Right hindlimb (tissue), 1 donor: ENCODE results near the gene PACRG.

Source experiments
- DNase-seq: peaks from one replicate; pipeline ENCODE4 v3.0.0-alpha.2; 2018

PACRG gene

DNA sequence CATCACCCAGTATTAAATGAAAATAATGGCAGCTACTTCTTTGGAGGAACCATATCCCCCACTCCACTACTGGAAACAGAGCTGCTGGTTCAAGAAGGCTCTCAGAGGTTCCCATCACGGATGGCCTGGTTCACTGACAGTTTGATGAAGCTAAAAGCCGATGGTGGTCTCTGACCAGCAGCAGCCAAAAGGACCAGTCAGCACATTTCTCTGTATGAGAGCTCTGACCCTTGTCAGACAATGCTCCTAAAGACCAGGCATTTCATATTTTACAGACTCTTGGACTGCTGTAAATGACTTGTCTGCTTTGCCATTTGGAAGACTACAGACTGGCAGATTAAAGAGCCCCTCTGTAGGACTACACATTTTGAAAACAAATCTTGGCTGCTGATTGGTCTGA is 16.8 kb upstream of the PACRG start:
- no peak for DNase-seq

DNA sequence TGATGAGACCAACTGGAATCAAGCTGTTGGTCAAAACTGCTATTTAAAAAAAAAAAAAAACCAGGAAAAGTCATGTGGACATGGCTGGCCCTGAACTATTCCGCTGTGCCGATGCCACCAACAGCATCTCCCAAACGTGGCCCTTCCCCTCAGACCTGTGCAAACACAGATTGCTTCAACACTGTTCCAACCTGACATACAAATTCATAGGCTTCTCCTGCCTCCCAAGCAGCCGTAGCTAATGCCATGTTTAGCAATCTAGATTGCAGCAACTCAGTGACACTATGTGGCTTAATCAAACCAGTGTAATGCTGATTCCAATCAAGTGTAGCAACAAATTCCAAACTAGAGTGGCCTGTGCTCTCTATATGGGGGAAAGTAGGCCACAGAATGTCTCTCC is 16.4 kb upstream of the PACRG start:
- no peak for DNase-seq

DNA sequence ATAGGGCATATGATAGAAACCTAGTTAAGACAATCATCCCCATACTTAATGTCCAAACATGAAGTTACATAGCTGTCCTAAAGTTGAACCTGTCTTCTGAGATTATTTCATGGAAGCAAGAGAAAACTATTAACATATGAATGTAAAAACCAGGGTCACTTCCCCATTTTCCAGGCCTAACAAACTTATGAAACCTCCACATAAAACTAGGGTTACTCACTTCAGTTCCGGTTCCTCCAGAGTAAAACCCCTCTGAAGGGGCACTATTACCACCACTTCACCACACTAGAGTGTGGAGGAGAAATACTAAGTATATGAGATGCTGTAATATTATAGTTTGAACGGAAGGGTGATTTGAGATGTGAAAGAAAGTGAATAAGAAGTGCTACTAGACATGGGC is 15.1 kb upstream of the PACRG start:
- no peak for DNase-seq

DNA sequence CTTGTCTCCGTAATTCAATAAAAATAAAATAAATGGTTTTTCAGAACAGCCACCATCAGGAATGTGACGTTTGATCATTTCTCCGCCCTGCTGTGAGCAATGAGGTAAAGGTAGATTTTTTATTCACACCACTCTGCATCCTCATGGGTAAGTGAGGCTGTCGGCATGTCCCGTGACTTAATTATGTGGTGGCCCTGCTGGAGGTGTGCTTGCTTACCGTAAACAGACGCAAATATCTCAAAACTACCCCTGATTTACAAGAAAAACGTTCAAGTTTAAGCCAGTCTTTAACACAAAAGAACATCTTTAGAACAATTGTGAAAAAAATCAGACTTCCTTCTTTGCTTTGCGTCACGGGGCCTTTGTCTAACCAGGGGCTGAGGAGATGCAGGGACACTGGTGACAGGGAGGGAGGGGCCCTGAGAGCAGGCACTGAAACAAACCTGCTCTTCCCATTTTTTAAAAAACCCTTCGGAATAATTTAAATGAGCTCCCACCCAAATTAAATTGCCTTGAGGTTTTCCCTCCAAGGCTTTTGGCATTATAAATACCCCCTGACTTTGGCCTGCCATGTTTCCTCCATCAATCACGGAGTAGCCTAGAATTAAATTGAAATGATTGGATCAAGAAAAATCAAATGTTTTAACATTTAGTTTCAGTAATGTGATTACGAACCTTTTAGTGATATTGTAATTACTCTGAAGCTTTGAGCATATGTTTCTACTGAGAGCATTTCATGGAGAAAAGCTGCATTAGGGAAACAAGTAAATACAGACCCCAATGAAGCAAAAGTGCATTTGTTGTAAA is 13.6 kb upstream of the PACRG start:
- DNase-seq = no peak

DNA sequence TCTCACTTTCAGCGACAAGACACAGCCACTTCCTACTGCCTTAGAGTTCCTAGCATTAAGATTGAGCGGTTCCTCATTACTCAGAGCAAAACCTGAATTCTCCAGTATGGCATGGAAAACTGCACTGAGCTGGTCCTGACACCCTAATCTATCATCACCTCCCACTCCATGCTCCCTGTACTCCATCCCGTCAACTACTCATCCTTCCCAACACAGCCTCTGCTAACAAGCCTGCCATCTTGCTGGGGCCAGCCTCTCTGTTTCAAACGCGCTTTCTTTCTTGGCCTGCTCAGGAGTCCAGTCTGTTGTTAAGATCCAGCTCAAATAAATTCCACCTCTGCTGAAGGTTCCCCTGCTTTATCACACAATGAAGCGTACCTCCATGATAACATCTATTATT is 12.2 kb upstream of the PACRG start:
- DNase-seq = no peak

DNA sequence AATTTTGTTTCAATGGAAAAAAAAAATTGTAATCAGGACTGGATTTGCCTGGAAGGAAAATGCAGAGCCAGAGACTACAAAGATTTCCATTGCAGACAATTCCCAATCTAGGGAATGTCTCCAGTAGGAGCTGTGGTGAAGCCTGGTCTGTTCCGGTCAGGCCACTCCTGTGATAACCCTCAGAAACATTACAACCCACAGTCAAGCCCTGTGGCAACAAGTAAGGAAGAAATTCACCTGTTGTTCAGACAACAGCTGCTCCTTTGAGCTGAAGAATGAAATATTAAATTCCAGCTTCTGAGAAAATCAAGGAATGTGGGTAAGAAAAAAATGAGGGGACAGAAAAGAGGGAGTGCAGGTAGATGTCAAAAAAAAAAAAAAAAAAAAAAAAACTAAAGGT is 8.2 kb upstream of the PACRG start:
- DNase-seq = no peak

DNA sequence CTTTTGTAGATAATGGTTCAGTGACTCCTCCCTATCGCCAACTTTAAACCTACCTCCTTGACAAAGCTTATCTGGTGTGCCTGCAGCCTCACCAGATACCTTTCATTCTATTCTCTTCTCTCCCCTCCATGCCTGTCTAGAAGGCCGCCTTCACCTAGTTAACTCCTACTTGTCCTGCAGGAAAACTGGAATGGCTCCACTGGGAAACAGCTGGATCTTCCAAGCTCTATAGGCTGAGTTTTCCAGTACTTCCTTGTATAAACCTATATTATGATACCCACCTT is 6.4 kb upstream of the PACRG start:
- DNase-seq = no peak

DNA sequence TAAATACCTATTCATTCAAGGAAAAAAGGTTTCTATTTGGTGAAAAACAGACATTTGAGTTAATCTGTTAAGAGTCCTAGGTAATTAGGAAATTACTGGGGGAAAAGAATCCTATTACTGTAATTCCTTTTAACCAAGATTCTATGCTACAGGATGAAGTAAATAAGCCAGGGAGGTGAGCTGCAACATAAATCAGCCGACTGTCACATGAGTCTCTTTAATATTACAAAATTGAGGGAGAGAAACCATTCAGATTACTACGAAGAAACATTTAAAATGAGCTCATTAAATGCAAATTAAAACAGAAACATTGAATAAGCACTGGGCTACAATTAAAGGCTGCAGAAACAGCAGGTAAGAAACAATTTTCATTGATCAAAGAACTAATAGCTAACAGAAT is 5.5 kb upstream of the PACRG start:
- DNase-seq = no peak

DNA sequence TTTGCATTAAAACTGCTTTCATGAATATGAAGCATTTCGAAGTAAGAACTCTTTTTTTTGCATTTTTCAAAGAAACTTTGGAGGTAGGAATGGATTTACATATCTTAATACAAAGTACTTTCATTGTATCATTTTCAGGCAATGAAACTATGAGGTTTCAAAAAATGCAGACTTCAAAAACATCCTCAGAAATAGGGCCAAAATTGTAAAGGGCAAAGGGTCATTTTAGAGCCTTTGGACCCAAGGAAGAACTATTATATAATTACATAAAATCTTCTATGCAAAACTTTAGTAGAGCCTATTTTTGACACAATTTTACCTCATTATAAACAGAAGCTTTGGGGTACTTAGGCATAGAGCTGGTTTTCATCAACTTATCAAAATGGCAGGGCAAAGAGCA is 5.1 kb upstream of the PACRG start:
- DNase-seq = no peak

DNA sequence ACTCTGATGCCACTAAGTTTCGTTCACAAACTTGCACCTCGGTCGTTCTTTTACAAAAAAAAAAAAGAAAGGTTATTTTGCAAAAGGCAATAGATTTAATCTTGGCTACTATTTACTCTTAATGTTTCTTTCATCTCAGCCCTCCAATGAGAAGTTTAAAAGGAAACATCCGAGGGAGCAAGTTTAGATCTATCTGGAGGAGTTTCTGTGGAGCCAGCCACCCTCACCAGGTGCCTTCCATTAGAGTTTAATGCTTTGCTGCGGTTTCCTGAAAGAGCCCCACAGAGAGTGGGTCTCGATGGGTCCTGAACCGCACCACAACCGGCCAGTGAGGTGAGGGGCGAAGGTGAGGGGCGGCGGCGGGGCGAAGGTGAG is 840 bp upstream of the PACRG start:
- no peak for DNase-seq

DNA sequence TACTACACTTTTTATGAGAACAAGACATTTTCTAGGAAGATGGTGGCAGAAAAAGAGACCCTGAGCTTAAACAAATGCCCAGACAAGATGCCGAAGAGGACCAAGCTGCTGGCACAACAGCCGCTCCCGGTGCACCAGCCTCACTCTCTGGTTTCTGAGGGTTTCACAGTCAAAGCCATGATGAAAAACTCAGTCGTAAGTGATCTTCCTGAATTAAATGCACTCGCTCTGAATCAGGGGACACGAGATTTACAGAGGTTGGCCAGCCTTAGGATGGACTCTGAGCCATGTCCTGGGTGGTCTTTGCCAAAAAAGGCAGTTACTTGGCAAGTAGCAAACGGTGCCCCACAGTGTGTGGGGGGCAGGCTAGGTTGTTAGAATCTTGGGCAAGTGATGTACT is 423 bp downstream of the PACRG start:
- DNase-seq = no peak

DNA sequence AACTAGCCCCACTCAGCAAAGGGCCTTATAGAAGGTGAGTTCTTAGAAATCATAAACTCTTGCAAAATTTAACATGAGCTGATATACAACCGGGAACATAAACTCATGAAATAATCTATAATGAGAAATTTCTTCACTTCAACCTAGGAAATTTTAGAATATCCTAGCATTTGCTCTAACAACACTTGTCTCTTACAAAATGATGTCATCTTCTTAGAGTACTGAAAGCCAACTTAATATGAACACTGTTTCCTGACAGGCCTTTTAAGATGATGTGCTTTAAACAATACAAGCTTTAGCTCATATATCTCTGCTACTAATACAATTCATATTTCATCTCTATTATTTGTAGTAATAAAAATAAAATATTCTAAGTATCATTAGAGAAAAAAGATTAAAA is 932 bp downstream of the PACRG start:
- no peak for DNase-seq

DNA sequence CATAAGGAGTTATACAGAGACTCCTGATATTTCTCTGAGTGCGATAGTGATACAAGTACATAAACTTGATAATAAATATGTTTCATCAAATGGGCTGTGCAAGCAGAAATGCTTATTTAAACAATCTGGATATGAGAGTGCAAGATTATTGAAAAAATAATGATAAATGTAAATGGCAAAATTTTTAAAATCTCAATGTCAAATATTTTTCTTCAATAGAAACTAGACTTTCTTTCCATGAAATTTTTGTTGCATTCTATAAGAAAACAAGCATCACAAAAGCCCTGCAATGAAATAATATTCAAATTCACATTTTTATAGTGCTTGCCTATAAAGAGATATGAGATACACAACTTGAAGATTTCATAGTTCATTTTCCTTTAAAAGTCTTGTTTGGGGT is 2.7 kb downstream of the PACRG start:
- DNase-seq = no peak

DNA sequence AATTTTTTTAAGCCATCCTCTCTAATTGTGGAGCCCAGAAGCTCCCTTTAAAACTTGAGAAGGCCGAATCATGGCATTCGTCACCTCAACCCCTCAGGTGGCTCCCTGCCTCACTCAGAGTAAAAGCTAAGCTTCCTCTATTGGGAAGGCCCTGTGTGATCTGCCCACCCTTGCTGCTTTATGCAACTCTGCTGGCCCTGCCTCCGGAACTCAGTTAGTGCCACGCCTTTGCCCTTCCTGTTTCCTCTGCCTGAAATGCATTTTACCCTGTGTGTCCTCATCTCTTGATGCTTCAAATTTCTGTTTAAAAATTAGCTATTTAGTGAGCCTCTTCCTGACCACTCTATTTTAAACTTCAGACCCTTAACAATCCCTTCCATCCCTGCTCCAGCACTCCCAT is 5.7 kb downstream of the PACRG start:
- no peak for DNase-seq

DNA sequence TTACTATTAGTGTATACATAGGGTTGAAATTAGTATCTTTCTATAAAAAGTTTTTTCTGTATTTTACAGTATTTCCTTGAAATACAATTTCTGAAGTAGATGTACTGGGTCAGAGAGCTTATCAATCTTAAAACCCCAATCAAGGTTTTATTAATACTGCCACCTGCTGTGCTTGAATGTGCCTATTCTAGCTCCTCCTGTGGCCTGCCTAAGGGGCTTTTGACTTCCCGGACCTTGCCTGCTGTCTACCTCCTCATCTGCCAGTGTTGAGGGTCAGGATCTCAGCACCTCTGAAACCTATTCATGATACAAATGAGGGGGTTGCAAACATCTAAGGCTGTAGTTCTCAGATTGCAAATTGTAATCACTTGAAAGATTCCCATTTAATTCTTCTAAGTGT is 9.2 kb downstream of the PACRG start:
- DNase-seq = no peak

DNA sequence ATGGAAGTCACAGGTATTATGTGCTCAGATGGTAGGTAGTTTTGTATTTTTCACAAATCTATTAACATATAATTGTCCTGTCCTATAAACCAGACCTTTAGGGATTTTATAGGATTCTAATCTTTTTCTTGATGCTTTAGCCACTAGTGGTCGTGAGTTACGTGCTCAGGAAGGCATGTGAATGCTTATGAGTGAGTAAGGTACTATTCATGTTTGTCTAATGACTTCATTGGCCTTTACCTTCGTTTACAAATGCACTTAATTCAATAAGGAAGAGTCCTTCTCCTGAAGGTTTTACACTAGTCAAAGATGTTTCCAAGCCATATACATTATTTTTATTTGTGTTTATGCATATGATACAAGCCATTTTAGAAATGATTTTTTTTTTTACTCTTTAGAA is 23.0 kb downstream of the PACRG start:
- DNase-seq = no peak

DNA sequence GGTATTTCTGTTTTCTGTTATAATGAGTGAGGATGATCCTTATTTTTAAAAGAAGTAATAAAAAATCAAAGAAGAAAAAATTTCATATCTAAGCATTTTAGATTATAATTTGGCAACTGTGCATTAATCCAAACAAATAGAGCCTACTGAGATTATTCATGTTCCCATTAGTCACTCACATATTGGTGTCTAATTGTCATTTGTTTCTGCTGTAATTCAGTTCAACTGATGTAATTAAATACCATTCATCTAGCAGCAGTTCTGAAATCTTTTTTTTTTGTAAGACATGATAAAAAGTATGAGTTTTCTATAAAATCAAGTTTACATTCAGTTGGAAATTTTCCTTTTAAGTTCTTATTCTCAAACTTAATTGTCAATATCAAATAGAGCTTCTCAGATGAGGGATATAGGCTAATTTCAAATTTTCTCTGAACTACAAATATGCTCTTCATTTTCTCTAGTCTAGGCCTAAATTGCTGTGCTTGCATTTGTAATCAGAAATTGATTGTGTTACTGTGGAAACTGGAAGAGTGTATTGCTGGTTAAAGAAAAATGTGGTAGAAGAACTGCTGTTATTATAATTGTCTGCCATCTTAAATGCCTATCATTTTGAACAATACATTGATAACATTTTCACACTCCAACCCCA is 23.6 kb downstream of the PACRG start:
- no peak for DNase-seq

DNA sequence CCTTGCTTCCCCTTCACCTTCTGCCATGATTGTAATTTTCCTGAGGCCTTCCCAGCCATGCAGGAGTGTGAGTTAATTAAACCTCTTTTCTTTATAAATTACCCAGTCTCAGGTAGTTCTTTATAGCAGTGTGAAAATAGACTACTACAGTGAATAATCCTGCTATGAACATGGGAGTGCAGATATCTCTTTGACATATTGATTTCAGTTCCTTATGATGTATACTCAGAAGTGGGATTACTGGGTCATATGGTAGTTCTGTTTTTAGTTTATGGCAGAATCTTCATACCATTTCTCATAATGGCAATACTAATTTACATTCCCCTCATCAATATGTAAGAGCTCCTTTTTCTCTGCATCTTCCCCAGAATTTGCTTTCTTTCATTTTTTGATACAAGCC is 26.0 kb downstream of the PACRG start:
- no peak for DNase-seq

DNA sequence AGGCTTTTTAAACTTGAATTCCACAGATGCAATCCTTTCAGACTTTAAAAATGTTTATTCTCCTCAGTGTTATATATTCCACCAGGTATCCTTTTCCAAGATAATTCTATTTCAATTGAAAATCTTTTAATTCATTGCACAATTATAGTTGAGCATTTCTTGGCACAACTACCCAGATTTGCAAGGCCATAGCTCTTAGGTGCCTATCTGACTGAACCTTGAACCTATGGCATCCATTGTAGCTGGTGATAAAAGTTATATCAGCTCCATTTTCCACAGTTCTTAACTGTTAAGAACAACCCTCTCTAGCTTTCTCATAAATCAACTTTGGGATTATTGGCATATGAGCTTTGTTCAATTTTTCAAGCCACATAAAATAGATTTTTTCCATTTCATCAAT is 42.4 kb downstream of the PACRG start:
- no peak for DNase-seq

DNA sequence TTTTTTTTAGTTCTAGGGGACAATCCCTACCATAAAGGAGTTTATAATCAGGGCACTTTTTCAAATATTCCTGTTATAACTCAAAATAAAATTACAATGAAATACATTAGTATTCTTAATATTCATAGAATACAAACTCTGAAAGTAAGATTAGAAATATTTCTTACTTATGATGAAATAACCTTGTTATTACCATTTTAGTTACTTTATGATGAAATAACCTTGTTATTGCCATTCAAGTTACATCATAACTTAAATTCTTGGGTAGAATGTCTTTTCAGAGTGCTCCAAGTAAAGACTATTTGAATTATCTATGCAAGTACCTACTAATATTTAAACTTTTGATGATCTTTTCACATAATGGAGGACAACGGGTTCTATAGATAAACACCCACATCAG is 43.2 kb downstream of the PACRG start:
- no peak for DNase-seq

DNA sequence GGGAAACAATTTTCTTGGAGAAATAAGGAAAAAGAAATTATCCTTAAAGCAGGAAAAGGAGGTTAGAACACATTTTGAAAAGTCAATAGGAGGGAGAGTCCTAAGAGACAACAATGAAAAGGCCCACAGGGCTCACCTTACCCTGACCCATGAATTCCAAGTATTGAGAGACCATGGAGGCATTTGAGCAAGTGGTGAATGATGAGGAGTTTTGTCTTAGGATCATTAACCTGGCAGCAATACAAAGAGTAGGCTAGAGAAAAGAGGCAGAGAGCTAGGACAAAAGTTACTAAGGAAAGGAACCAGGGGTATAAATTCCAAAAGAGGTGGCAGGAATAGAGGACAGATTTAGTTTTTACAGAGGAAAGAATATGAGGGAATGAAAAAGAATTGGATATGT is 44.7 kb downstream of the PACRG start:
- DNase-seq = no peak

DNA sequence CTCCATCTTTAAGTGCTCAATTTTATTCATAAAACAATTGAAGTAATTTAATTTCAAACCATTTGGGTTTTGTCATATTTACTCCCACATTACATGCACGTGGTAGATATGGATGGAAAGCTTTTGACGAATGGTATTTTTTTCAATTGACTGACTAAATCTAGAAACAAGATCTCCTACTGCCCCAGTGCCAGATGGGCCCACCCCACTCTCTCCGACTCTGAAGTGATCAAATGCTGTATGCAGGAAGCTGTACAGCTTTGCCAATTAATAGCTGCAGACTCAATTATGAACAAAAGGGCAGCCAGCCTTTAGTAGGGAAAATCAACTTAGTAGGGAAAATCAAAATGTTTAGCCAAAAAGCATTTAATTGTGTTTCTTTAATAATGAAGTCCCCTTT is 46.2 kb downstream of the PACRG start:
- no peak for DNase-seq

DNA sequence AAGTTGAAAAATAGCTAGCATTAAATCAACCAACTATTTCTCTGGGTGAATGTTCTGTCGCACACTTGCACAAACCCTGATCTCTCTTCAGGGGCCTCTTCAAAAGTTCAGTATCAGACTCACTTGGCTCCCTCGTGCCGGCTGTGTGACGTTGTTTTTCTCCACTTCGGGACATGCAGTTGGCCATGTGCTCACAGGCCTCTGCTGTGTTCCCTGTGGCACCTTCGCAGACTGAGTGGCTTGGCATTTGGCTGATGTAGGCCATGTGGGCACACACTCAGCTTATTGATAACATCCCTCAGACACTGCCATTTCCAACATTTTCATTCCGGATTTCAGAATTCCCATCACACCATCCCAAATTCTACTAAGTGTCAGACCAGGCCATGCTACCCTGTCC is 49.3 kb downstream of the PACRG start:
- DNase-seq = no peak

DNA sequence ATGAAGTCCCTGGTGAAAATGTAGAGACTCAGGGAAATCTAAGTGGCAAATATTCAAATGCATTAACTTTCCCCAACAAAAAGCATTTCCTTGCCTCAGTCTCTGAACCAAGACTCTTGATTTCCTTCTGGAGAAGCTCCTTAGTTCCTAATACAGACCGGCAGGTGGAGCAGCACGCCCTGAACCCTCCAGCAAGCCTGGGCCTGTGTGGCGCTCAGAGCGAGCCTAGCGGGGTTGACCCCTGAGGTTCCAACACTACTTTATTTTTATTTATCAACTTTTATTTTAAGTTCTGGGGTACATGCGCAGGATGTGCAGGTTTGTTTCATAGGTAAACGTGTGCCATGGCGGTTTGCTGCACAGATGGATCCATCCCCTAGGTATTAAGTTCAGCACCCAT is 50.8 kb downstream of the PACRG start:
- no peak for DNase-seq

DNA sequence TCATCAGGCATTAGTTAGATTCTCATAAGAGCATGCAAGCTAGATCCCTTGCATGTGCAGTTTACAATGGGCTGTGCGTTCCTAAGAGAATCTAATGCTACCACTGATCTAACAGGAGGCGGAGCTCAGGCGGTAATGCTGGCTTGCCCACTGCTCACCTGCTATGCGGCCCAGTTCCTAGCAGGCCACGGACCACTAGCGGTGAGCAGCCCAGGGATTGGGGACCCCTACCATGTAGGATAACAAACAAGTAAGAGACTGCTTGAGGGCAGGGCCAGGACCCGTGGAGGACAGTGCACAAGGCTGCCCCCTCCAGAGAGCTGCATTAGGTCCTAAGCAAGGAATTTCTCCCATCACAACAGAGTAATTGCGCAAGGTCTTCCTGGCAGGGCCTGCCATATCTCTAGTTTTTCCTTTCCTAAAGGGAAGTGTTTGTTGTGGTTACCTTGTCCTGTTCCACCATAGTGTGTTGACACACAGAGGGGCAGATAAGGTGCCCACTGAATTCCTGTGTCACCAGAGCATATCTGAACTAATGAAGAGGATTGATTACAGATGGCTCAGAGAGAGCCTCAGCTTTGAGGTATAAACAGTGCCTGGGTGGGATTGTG is 58.0 kb downstream of the PACRG start:
- no peak for DNase-seq
